ENCODE measurements around the gene THNSL1.

Gene THNSL1

DNA sequence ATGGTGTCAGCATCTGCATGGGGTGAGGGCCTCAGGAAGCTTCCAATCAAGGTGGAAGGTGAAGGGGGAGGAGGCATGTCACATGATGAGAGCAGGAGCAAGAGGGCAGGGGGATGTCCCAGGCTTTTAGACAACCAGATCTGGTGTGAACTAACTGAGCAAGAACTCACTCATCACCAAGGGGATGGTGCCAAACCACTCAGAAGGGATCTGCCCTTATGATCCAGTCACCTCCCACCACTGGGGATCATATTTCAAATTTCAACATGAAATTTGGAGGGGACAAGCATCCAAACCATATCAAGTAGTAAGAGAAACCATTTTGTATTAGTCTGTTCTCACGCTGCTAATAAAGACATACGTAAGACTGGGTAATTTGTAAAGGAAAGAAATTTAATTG lies 33.6 kb downstream of the THNSL1 start:
- ChIA-PET CTCF (no interaction called here), POLR2A (no interaction called here)
- H3K9me3 ChIP-seq (ENCODE audit: control insufficient read depth, insufficient read depth, low read depth, low read length), result no peaks in the 10 kb centered on the region
- TF ChIP-seq ZNF610 (tag by site-specific recombination; IDR thresholded peaks at IDR 0.05; ENCODE audit: borderline replicate concordance) (no peak), ZNF555 (tag by site-specific recombination; conservative IDR thresholded peaks at IDR 0.05) (no peak), ZNF558 (tag by site-specific recombination; IDR thresholded peaks at IDR 0.05) (no peak)
- H3K4me1 ChIP-seq (ENCODE audit: control insufficient read depth, insufficient read depth, low read length), result no peaks in the 10 kb centered on the region
- H3K27ac ChIP-seq (ENCODE audit: extremely low read depth, low read depth, low read length), result no peak overlapping the region
- no peak overlapping the region for H3K4me3 ChIP-seq (ENCODE audit: low read depth, low read length)
- no peaks in the 10 kb centered on the region for H3K36me3 ChIP-seq (ENCODE audit: control insufficient read depth in 2 of 2, insufficient read depth in 1 of 2, low read length in 2 of 2)

DNA sequence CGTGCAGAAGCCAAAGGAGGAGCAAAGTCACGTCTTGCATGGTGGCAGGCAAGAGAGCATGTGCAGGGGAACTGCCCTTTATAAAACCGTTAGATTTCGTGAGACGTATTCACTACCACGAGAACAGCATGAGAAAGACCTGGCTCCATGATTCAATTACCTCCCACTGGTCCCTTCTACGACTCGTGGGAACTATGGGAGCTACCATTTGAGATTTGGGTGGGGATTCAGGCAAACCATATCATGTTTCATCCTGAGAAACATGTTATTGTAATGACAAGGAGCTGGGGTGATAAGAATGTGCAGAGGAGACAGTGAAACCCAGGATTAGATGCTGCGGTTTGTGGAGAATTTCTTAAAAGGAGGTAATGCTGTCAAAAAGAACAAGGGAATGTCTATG lies 34.0 kb downstream of the THNSL1 start:
- no peaks in the 10 kb centered on the region for H3K36me3 ChIP-seq (ENCODE audit: control insufficient read depth in 2 of 2, insufficient read depth in 1 of 2, low read length in 2 of 2)
- CTCF ChIA-PET, result no interaction called here
- no peak overlapping the region for H3K4me3 ChIP-seq (ENCODE audit: low read depth, low read length)
- no peak for TF ChIP-seq KLF9 (tag by site-specific recombination; IDR thresholded peaks at IDR 0.05; ENCODE audit: low read depth)
- TF ChIP-seq ZNF138 (tag by site-specific recombination; IDR thresholded peaks at IDR 0.05; ENCODE audit: borderline replicate concordance), result no peak
- TF ChIP-seq, protein P1, sequence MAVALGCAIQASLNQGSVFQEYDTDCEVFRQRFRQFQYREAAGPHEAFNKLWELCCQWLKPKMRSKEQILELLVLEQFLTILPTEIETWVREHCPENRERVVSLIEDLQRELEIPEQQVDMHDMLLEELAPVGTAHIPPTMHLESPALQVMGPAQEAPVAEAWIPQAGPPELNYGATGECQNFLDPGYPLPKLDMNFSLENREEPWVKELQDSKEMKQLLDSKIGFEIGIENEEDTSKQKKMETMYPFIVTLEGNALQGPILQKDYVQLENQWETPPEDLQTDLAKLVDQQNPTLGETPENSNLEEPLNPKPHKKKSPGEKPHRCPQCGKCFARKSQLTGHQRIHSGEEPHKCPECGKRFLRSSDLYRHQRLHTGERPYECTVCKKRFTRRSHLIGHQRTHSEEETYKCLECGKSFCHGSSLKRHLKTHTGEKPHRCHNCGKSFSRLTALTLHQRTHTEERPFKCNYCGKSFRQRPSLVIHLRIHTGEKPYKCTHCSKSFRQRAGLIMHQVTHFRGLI (tag by site-specific recombination; IDR thresholded peaks at IDR 0.05), result no peak
- TF ChIP-seq ZNF248 (tag by site-specific recombination; IDR thresholded peaks at IDR 0.05), result no peak
- no peak for TF ChIP-seq ZXDB (tag by site-specific recombination; IDR thresholded peaks at IDR 0.05)
- TF ChIP-seq, protein P2, sequence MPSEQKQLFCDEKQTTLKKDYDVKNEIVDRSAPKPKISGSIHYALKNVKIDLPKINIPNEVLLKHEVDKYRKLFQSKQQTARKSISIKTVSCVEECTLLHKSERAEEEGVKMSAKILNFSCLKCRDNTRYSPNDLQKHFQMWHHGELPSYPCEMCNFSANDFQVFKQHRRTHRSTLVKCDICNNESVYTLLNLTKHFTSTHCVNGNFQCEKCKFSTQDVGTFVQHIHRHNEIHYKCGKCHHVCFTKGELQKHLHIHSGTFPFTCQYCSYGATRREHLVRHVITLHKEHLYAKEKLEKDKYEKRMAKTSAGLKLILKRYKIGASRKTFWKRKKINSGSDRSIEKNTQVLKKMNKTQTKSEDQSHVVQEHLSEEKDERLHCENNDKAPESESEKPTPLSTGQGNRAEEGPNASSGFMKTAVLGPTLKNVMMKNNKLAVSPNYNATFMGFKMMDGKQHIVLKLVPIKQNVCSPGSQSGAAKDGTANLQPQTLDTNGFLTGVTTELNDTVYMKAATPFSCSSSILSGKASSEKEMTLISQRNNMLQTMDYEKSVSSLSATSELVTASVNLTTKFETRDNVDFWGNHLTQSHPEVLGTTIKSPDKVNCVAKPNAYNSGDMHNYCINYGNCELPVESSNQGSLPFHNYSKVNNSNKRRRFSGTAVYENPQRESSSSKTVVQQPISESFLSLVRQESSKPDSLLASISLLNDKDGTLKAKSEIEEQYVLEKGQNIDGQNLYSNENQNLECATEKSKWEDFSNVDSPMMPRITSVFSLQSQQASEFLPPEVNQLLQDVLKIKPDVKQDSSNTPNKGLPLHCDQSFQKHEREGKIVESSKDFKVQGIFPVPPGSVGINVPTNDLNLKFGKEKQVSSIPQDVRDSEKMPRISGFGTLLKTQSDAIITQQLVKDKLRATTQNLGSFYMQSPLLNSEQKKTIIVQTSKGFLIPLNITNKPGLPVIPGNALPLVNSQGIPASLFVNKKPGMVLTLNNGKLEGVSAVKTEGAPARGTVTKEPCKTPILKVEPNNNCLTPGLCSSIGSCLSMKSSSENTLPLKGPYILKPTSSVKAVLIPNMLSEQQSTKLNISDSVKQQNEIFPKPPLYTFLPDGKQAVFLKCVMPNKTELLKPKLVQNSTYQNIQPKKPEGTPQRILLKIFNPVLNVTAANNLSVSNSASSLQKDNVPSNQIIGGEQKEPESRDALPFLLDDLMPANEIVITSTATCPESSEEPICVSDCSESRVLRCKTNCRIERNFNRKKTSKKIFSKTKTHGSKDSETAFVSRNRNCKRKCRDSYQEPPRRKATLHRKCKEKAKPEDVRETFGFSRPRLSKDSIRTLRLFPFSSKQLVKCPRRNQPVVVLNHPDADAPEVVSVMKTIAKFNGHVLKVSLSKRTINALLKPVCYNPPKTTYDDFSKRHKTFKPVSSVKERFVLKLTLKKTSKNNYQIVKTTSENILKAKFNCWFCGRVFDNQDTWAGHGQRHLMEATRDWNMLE (tag by site-specific recombination; conservative IDR thresholded peaks at IDR 0.05; ENCODE audit: low read depth), result no peak
- TF ChIP-seq IKZF3 (tag by site-specific recombination; IDR thresholded peaks at IDR 0.05), result no peak
- TF ChIP-seq ZNF558 (tag by site-specific recombination; IDR thresholded peaks at IDR 0.05), result no peak
- TF ChIP-seq, protein P3, sequence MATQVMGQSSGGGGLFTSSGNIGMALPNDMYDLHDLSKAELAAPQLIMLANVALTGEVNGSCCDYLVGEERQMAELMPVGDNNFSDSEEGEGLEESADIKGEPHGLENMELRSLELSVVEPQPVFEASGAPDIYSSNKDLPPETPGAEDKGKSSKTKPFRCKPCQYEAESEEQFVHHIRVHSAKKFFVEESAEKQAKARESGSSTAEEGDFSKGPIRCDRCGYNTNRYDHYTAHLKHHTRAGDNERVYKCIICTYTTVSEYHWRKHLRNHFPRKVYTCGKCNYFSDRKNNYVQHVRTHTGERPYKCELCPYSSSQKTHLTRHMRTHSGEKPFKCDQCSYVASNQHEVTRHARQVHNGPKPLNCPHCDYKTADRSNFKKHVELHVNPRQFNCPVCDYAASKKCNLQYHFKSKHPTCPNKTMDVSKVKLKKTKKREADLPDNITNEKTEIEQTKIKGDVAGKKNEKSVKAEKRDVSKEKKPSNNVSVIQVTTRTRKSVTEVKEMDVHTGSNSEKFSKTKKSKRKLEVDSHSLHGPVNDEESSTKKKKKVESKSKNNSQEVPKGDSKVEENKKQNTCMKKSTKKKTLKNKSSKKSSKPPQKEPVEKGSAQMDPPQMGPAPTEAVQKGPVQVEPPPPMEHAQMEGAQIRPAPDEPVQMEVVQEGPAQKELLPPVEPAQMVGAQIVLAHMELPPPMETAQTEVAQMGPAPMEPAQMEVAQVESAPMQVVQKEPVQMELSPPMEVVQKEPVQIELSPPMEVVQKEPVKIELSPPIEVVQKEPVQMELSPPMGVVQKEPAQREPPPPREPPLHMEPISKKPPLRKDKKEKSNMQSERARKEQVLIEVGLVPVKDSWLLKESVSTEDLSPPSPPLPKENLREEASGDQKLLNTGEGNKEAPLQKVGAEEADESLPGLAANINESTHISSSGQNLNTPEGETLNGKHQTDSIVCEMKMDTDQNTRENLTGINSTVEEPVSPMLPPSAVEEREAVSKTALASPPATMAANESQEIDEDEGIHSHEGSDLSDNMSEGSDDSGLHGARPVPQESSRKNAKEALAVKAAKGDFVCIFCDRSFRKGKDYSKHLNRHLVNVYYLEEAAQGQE (tag by site-specific recombination; IDR thresholded peaks at IDR 0.05), result no peak
- TF ChIP-seq, protein P4, sequence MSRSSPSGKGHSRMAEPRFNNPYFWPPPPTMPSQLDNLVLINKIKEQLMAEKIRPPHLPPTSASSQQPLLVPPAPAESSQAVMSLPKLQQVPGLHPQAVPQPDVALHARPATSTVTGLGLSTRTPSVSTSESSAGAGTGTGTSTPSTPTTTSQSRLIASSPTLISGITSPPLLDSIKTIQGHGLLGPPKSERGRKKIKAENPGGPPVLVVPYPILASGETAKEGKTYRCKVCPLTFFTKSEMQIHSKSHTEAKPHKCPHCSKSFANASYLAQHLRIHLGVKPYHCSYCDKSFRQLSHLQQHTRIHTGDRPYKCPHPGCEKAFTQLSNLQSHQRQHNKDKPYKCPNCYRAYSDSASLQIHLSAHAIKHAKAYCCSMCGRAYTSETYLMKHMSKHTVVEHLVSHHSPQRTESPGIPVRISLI (tag by site-specific recombination; IDR thresholded peaks at IDR 0.05), result no peak
- TF ChIP-seq ZBTB48 (tag by site-specific recombination; IDR thresholded peaks at IDR 0.05), result no peak
- no peak for TF ChIP-seq ZFP41 (tag by site-specific recombination; IDR thresholded peaks at IDR 0.05; ENCODE audit: borderline replicate concordance)
- no peaks in the 10 kb centered on the region for H3K9me3 ChIP-seq (ENCODE audit: control insufficient read depth, insufficient read depth, low read depth, low read length)
- POLR2A ChIA-PET, result no interaction called here
- no peaks in the 10 kb centered on the region for H3K4me1 ChIP-seq (ENCODE audit: control insufficient read depth, insufficient read depth, low read length)
- H3K27ac ChIP-seq (ENCODE audit: extremely low read depth, low read depth, low read length), result no peak overlapping the region
